H9 (cell line): ENCODE results near the gene CNOT4. TPM values are rescaled to one million over a fixed set of nuclear protein-coding genes. Genes with fewer than 3 reads are reported as not detected.
A peak's percentile ranks its signal among the peaks of the same experiment; 100 is the strongest.

Experiments
- DNase-seq: peaks from one replicate; pipeline ENCODE4 v3.0.0-alpha.2; 2017
- H2AFZ ChIP-seq: one replicate; pipeline ENCODE4 v1.6.1; 2013; ENCODE audit warnings: mild to moderate bottlenecking, low read length, control low read depth, moderate library complexity
- H2AK5ac ChIP-seq: 2 replicates; pipeline ENCODE4 v1.6.1; 2013; ENCODE audit warnings: low read length, control low read depth, mixed read lengths; ENCODE audit not compliant: insufficient read length
- H2BK120ac ChIP-seq: one replicate; pipeline ENCODE4 v1.6.1; 2013; ENCODE audit warnings: low read depth, mild to moderate bottlenecking, low read length, control low read depth, inconsistent platforms; ENCODE audit not compliant: poor library complexity, severe bottlenecking
- H2BK12ac ChIP-seq: 2 replicates; pipeline ENCODE4 v1.6.1; 2013; ENCODE audit warnings: low read length, control low read depth, mixed read lengths, low read depth; ENCODE audit not compliant: insufficient read length
- H2BK15ac ChIP-seq: 2 replicates; pipeline ENCODE4 v1.6.1; 2013; ENCODE audit warnings: low read depth, low read length, control low read depth
- H2BK20ac ChIP-seq: one replicate; pipeline ENCODE4 v1.6.1; 2013; ENCODE audit warnings: low read depth, mild to moderate bottlenecking, low read length, control low read depth, inconsistent platforms; ENCODE audit not compliant: poor library complexity, severe bottlenecking
- H2BK5ac ChIP-seq: 2 replicates; pipeline ENCODE4 v1.6.1; 2013; ENCODE audit warnings: low read length, control low read depth, mixed read lengths; ENCODE audit not compliant: insufficient read length
- H3K14ac ChIP-seq: 2 replicates; pipeline ENCODE4 v1.6.1; 2013; ENCODE audit warnings: low read length, control low read depth; ENCODE audit not compliant: insufficient read depth
- H3K18ac ChIP-seq: 2 replicates; pipeline ENCODE4 v1.6.1; 2013; ENCODE audit warnings: low read depth, mild to moderate bottlenecking, mixed read lengths, low read length, control low read depth; ENCODE audit not compliant: insufficient read length
- H3K23ac ChIP-seq: 2 replicates; pipeline ENCODE4 v1.6.1; 2013; ENCODE audit warnings: low read length, control low read depth, mixed read lengths, low read depth; ENCODE audit not compliant: insufficient read length
- H3K23me2 ChIP-seq: 2 replicates; pipeline ENCODE4 v1.6.1; 2013; ENCODE audit warnings: low read depth, mild to moderate bottlenecking, mixed read lengths, low read length, control low read depth; ENCODE audit not compliant: insufficient read length, poor library complexity, severe bottlenecking
- H3K27ac ChIP-seq: 2 replicates; pipeline ENCODE4 v1.5.1; 2013; ENCODE audit warnings: low read length, control low read depth, mixed read lengths, low read depth; ENCODE audit not compliant: insufficient read length
- H3K27me3 ChIP-seq: 2 replicates; pipeline ENCODE4 v1.6.1; 2013; ENCODE audit warnings: low read length, control low read depth, inconsistent platforms; ENCODE audit not compliant: insufficient read depth
- H3K4ac ChIP-seq: 2 replicates; pipeline ENCODE4 v1.6.1; 2013; ENCODE audit warnings: low read depth, mild to moderate bottlenecking, control low read depth, inconsistent platforms, low read length, moderate library complexity
- H3K4me1 ChIP-seq: 2 replicates; pipeline ENCODE4 v1.6.1; 2013; ENCODE audit warnings: low read length, control low read depth, inconsistent platforms; ENCODE audit not compliant: insufficient read depth
- H3K4me2 ChIP-seq: 2 replicates; pipeline ENCODE4 v1.6.1; 2013; ENCODE audit warnings: low read length, control low read depth, mixed read lengths; ENCODE audit not compliant: insufficient read length, insufficient read depth
- H3K56ac ChIP-seq: 2 replicates; pipeline ENCODE4 v1.6.1; 2013; ENCODE audit warnings: low read depth, mild to moderate bottlenecking, mixed read lengths, low read length, control low read depth; ENCODE audit not compliant: insufficient read length
- H3K79me1 ChIP-seq: 2 replicates; pipeline ENCODE4 v1.6.1; 2013; ENCODE audit warnings: low read depth, mild to moderate bottlenecking, moderate library complexity, low read length, control low read depth, inconsistent platforms; ENCODE audit not compliant: insufficient read depth, poor library complexity, severe bottlenecking
- H3K79me2 ChIP-seq: 2 replicates; pipeline ENCODE4 v1.6.1; 2013; ENCODE audit warnings: low read length, control low read depth, inconsistent platforms; ENCODE audit not compliant: insufficient read depth
- H3K9ac ChIP-seq: 2 replicates; pipeline ENCODE4 v1.6.1; 2013; ENCODE audit warnings: low read length, control low read depth, mixed read lengths; ENCODE audit not compliant: insufficient read length; ENCODE audit errors: extremely low read depth
- H3K9me3 ChIP-seq: one replicate; pipeline ENCODE4 v1.6.1; 2013; ENCODE audit warnings: low read depth, low read length, inconsistent platforms; ENCODE audit not compliant: control insufficient read depth
- H3T11ph ChIP-seq: one replicate; pipeline ENCODE4 v1.6.1; 2013; ENCODE audit warnings: mild to moderate bottlenecking, low read length, control low read depth, inconsistent platforms
- H4K20me1 ChIP-seq: one replicate; pipeline ENCODE4 v1.6.1; 2013; ENCODE audit not compliant: control insufficient read depth, insufficient read length, insufficient read depth
- H4K5ac ChIP-seq: 2 replicates; pipeline ENCODE4 v1.6.1; 2013; ENCODE audit warnings: low read depth, mild to moderate bottlenecking, mixed read lengths, low read length, control low read depth; ENCODE audit not compliant: insufficient read length
- H4K8ac ChIP-seq: replicated peaks from 2 replicates; pipeline ENCODE4 v1.6.1; 2013; ENCODE audit warnings: low read length, control low read depth, mixed read lengths, low read depth; ENCODE audit not compliant: insufficient read length
- H4K91ac ChIP-seq: 2 replicates; pipeline ENCODE4 v1.6.1; 2013; ENCODE audit warnings: low read depth, mild to moderate bottlenecking, moderate library complexity, mixed read lengths, low read length, control low read depth; ENCODE audit not compliant: insufficient read length
- H3K27ac Mint-ChIP-seq, 3 experiments: 2 replicates in 2 of 3; 3 replicates in 1 of 3; pipeline ENCODE4 v1.8.0; 2020 to 2021; ENCODE audit warnings: mixed read lengths in 3 of 3, mild to moderate bottlenecking in 1 of 3, moderate library complexity in 1 of 3
- H3K27me3 Mint-ChIP-seq: 2 replicates; pipeline ENCODE4 v1.8.0; 2021; ENCODE audit warnings: low read depth, mild to moderate bottlenecking, moderate library complexity, mixed read lengths
- H3K36me3 Mint-ChIP-seq, 3 experiments: 2 replicates in 2 of 3; 3 replicates in 1 of 3; pipeline ENCODE4 v1.8.0; 2020 to 2021; ENCODE audit warnings: low read depth in 3 of 3, mixed read lengths in 3 of 3; ENCODE audit not compliant: insufficient read depth in 1 of 3
- H3K4me1 Mint-ChIP-seq, 2 experiments: 2 replicates each; pipeline ENCODE4 v1.8.0; 2020; ENCODE audit warnings: mixed read lengths in 2 of 2
- H3K4me3 Mint-ChIP-seq, 2 experiments: 2 replicates in 1 of 2; 3 replicates in 1 of 2; pipeline ENCODE4 v1.8.0; 2020 to 2021; ENCODE audit warnings: mild to moderate bottlenecking in 2 of 2, mixed read lengths in 2 of 2, moderate library complexity in 1 of 2
- H3K9me3 Mint-ChIP-seq, 2 experiments: 2 replicates in 1 of 2; 3 replicates in 1 of 2; pipeline ENCODE4 v1.8.0; 2020; ENCODE audit warnings: mild to moderate bottlenecking in 2 of 2, mixed read lengths in 2 of 2, moderate library complexity in 1 of 2
- CTCF ChIP-seq: fragments of 200-600 bp; sonication (generic); conservative IDR thresholded peaks from 3 replicates; pipeline ENCODE4 v1.8.0; 2021; ENCODE audit warnings: antibody characterized with exemption, mild to moderate bottlenecking
- WGBS: extraction: QIAGEN DNeasy Blood & Tissue Kit; methylation state at CpG from one replicate; pipeline ENCODE4 v1.1.7; 2013; ENCODE audit warnings: missing lambda C conversion rate, low lambda C conversion rate, mixed read lengths; ENCODE audit not compliant: insufficient read length; ENCODE audit errors: extremely low coverage; 5-methylcytosine and 5-hydroxymethylcytosine counted together
- total RNA-seq: library from RNA; stranded (reverse); gene quantifications from 2 replicates; pipeline ENCODE4 v1.2.1, GENCODE V29; 2021

CNOT4 gene
- total RNA-seq, 1 experiment from 2014 or later = 27.4 TPM

GRCh38 chr7:135372222-135372621, 137.7 kb downstream of the CNOT4 start:
- Mint-ChIP-seq H3K27ac (peak overlapping the region in 1 of 3 experiments; percentile 1; a peak in 1 of 7 replicates), H3K36me3 (0 out of 7 replicates have a peak, but pooled peaks cover 0 to 2% (median 0%) of the 10 kb centered on the region in 3 experiments), H3K4me1 (peaks cover 4 to 5% of the 10 kb centered on the region in 2 experiments; a peak in 3 of 4 replicates), H3K9me3 (no peaks in the 10 kb centered on the region), H3K4me3 (no peak overlapping the region), H3K27me3 (no peaks in the 10 kb centered on the region)
- no peak overlapping the region for H4K5ac ChIP-seq
- H3K27ac ChIP-seq = no peak overlapping the region
- H3K18ac ChIP-seq = no peak overlapping the region
- DNase-seq = no peak
- H3K4me2 ChIP-seq = no peak overlapping the region
- no peak overlapping the region for H2BK12ac ChIP-seq
- no peak overlapping the region for H3K9ac ChIP-seq
- no peak overlapping the region for H2AFZ ChIP-seq
- H4K91ac ChIP-seq = no peak overlapping the region
- no peaks in the 10 kb centered on the region for H3K79me1 ChIP-seq
- H3K14ac ChIP-seq = no peak overlapping the region
- WGBS = no CpG with 5 or more reads among the region's 10 CpGs
- H4K20me1 ChIP-seq = no peaks in the 10 kb centered on the region
- H3K27me3 ChIP-seq = no peaks in the 10 kb centered on the region
- no peak overlapping the region for H3K4ac ChIP-seq
- no peaks in the 10 kb centered on the region for H3K79me2 ChIP-seq
- TF ChIP-seq CTCF = no peak
- no peaks in the 10 kb centered on the region; the same call in 1 of the 2 replicates for H3K4me1 ChIP-seq
- no peak overlapping the region for H2AK5ac ChIP-seq
- H3K9me3 ChIP-seq = no peaks in the 10 kb centered on the region
- no peak overlapping the region for H2BK20ac ChIP-seq
- no peak overlapping the region for H3K56ac ChIP-seq
- H2BK15ac ChIP-seq = no peak overlapping the region
- no peak overlapping the region for H3K23ac ChIP-seq
- H3T11ph ChIP-seq = no peak overlapping the region
- no peak overlapping the region for H2BK120ac ChIP-seq
- no peaks in the 10 kb centered on the region for H3K23me2 ChIP-seq
- no peak overlapping the region for H2BK5ac ChIP-seq
- H4K8ac ChIP-seq = no peak overlapping the region
